GM12878 (cell line): ENCODE measurements around the gene EEF1AKMT3. TPM values are rescaled to one million over a fixed set of nuclear protein-coding genes. Genes with fewer than 3 reads are reported as not detected.

ENCODE experiments used
- ATAC-seq: fragments of 200-7000 bp; cut with Tn5 transposase; 3 replicates; pipeline ENCODE4 v1.9.1; 2020; ENCODE audit warnings: mild to moderate bottlenecking, moderate library complexity
- BruUV-seq: library from RNA; stranded (reverse); fragments of 400-500 nt; replicated peaks from 2 replicates; lab custom pipeline; 2021; lab: Mats Ljungman, UMichigan
- CTCF ChIA-PET: fragments of 300-600 bp; sonication (Branson Sonifier 250); formaldehyde crosslinking; extraction: SDS; loops from one replicate; lab custom pipeline; 2021; ENCODE audit warnings: inconsistent platforms; lab: Yijun Ruan, JAX
- POLR2A ChIA-PET: fragments of 350-600 bp; formaldehyde crosslinking; extraction: SDS; loops from one replicate; lab custom pipeline; 2021; ENCODE audit warnings: inconsistent platforms; lab: Charles Lee
- RAD21 ChIA-PET: fragments of 300-600 bp; sonication (Branson Sonifier 250); formaldehyde crosslinking; loops from one replicate; lab custom pipeline; 2023; ENCODE audit warnings: antibody characterized with exemption; ENCODE audit not compliant: unreplicated experiment; lab: Charles Lee
- SMC1A ChIA-PET: fragments of 300-600 bp; sonication (Branson Sonifier 250); formaldehyde crosslinking; loops from one replicate; lab custom pipeline; 2023; ENCODE audit not compliant: unreplicated experiment, uncharacterized antibody; lab: Charles Lee
- DNase-seq: peaks from one replicate; pipeline ENCODE4 v3.0.0-alpha.2; 2011; ENCODE audit warnings: low read depth, low spot score
- FAIRE-seq: peaks from 3 replicates; lab custom pipeline; 2011; peaks lifted over from hg19 to GRCh38; lab: Jason Lieb, UNC
- H2AFZ ChIP-seq: 2 replicates; pipeline ENCODE4 v1.6.0; 2011; ENCODE audit warnings: low read depth, low read length, control low read depth; ENCODE audit not compliant: control insufficient read depth
- H3K27ac ChIP-seq: 2 replicates; pipeline ENCODE4 v1.5.1; 2011; ENCODE audit warnings: control low read depth; ENCODE audit not compliant: control insufficient read depth, insufficient read depth
- H3K27me3 ChIP-seq, 2 experiments: replicated peaks in 1 of 2; 2 replicates each; pipeline versions ENCODE4 v1.6.0 to v1.6.1; 2011; ENCODE audit warnings: low read length in 1 of 2; ENCODE audit not compliant: control insufficient read depth in 2 of 2, insufficient read depth in 2 of 2
- H3K36me3 ChIP-seq, 2 experiments: 2 replicates each; pipeline ENCODE4 v1.5.1; 2011; ENCODE audit warnings: low read length in 1 of 2; ENCODE audit not compliant: control insufficient read depth in 2 of 2, insufficient read depth in 2 of 2
- H3K4me1 ChIP-seq: 2 replicates; pipeline ENCODE4 v1.6.1; 2011; ENCODE audit warnings: mild to moderate bottlenecking, low read length, moderate library complexity, mixed read lengths; ENCODE audit not compliant: control insufficient read depth, insufficient read depth
- H3K4me2 ChIP-seq: 2 replicates; pipeline ENCODE4 v1.6.0; 2011; ENCODE audit warnings: control low read depth; ENCODE audit not compliant: control insufficient read depth, insufficient read depth
- H3K4me3 ChIP-seq: fragments of 200-600 bp; sonication (generic); 2 replicates; pipeline ENCODE4 v1.5.1; 2016
- H3K79me2 ChIP-seq: 2 replicates; pipeline ENCODE4 v1.6.0; 2011; ENCODE audit warnings: low read length; ENCODE audit not compliant: control insufficient read depth, insufficient read depth
- H3K9ac ChIP-seq: 2 replicates; pipeline ENCODE4 v1.8.0; 2011; ENCODE audit warnings: low read length, control low read depth, mixed read lengths; ENCODE audit not compliant: control insufficient read depth, insufficient read depth
- H3K9me3 ChIP-seq: replicated peaks from 3 replicates; pipeline ENCODE4 v1.5.1; 2011; ENCODE audit warnings: mild to moderate bottlenecking, low read length; ENCODE audit not compliant: control insufficient read depth, insufficient read depth
- H4K20me1 ChIP-seq: 2 replicates; pipeline ENCODE4 v1.6.0; 2011; ENCODE audit not compliant: control insufficient read depth, insufficient read depth
- BACH1 ChIP-seq: fragments of 450-650 bp; IDR thresholded peaks from 2 replicates; pipeline ENCODE4 v1.6.1; 2017; ENCODE audit warnings: mild to moderate bottlenecking, borderline replicate concordance
- EP300 ChIP-seq, 2 experiments: fragments of 150-350 bp in 1 of 2; IDR thresholded peaks; 2 replicates each; pipeline ENCODE4 v1.6.1; 2011 to 2012; ENCODE audit warnings: low read depth in 2 of 2, low read length in 2 of 2, borderline replicate concordance in 1 of 2, improper control_type of control experiment in 1 of 2, inconsistent platforms in 1 of 2; ENCODE audit not compliant: control insufficient read depth in 1 of 2
- ETV6 ChIP-seq, 2 experiments: fragments of 450-650 bp in 1 of 2; IDR thresholded peaks in 1 of 2; conservative IDR thresholded peaks in 1 of 2; 2 replicates each; pipeline ENCODE4 v1.6.1; 2014; ENCODE audit warnings: antibody characterized with exemption in 1 of 2, borderline replicate concordance in 1 of 2, low read depth in 1 of 2, mild to moderate bottlenecking in 1 of 2, moderate library complexity in 1 of 2
- HDAC2 ChIP-seq: fragments of 200-600 bp; sonication (generic); IDR thresholded peaks from 2 replicates; pipeline ENCODE4 v1.6.1; 2017
- NKRF ChIP-seq: fragments of 450-650 bp; conservative IDR thresholded peaks from 2 replicates; pipeline ENCODE4 v1.6.1; 2017; ENCODE audit warnings: mild to moderate bottlenecking, moderate library complexity
- PBX3 ChIP-seq: IDR thresholded peaks from 2 replicates; pipeline ENCODE4 v1.6.1; 2011; ENCODE audit warnings: mild to moderate bottlenecking, low read depth, low read length, moderate library complexity; ENCODE audit not compliant: insufficient replicate concordance
- SIN3A ChIP-seq: IDR thresholded peaks from 2 replicates; pipeline ENCODE4 v1.6.1; 2012; ENCODE audit warnings: low read depth, low read length, improper control_type of control experiment
- SPI1 ChIP-seq: IDR thresholded peaks from 2 replicates; pipeline ENCODE4 v1.6.1; 2011; ENCODE audit warnings: low read depth, mild to moderate bottlenecking, low read length, moderate library complexity, borderline replicate concordance; ENCODE audit not compliant: insufficient read depth
- ZBTB33 ChIP-seq: fragments of 450-650 bp; IDR thresholded peaks from 2 replicates; pipeline ENCODE4 v1.6.1; 2017; ENCODE audit warnings: mild to moderate bottlenecking
- WGBS: methylation state at CpG from one replicate; pipeline ENCODE4 v1.1.6; 2016; ENCODE audit warnings: low lambda C conversion rate; ENCODE audit not compliant: insufficient replicate concordance, insufficient coverage; ENCODE audit errors: missing lambda C conversion rate; 5-methylcytosine and 5-hydroxymethylcytosine counted together
- in situ Hi-C: fragments of 300-500 bp; cut with MboI; formaldehyde crosslinking; loops from 9 replicates; pipeline ENCODE4 v1.14.3; 2018; ENCODE audit warnings: mixed read lengths
- intact Hi-C: fragments of 100-400 bp; cut with micrococcal nuclease; formaldehyde crosslinking; loops from one replicate; pipeline ENCODE4 v1.14.2; 2022; ENCODE audit not compliant: unreplicated experiment
- polyA plus RNA-seq, 11 experiments: library from polyadenylated mRNA; depleted of rRNA in 4 of 11; unstranded in 6 of 11; stranded (reverse) in 5 of 11; fragments of >200 nt; fragmentation: Nextera tagmentation in 4 of 11; fragmentation: Illumina TruSeq in 1 of 11; extraction: Ambion mirVana in 4 of 11; extraction: Trizol in 1 of 11; gene quantifications; 1 replicate in 1 of 11; 2 replicates in 10 of 11; pipeline versions ENCODE4 v1.2.1 to v1.2.3, GENCODE V29; 2011 to 2016; ENCODE audit warnings: inconsistent platforms in 2 of 11, missing spikeins in 2 of 11, low read depth in 1 of 11
- total RNA-seq, 4 experiments: library from RNA; depleted of rRNA in 3 of 4; stranded (reverse); fragments of >200 nt in 3 of 4; fragmentation: Illumina TruSeq in 1 of 4; extraction: Trizol in 1 of 4; gene quantifications; 2 replicates each; pipeline versions ENCODE4 v1.2.1 to v1.2.3, GENCODE V29; 2013 to 2021

EEF1AKMT3 gene
- total and polyA plus RNA-seq, 10 of the 15 experiments (the other 5 are each of a cell fraction or from before 2014, with no cell fraction given), result 1.2 to 8.2 (median 3.5) TPM

GRCh38 chr12:57724936-57725740 is 47.3 kb upstream of the EEF1AKMT3 start:
- intact Hi-C loops, result no loop called here
- ChIA-PET RAD21 (no interaction called here), CTCF (interaction anchor here (0.6 to 1.6 kb wide), 2 partner anchors 17 to 159 kb away, joined by 3 to 5 read pairs; no protein-coding TSS in a partner anchor), SMC1A (no interaction called here), POLR2A (no interaction called here)
- no peak overlapping the region for H3K27ac ChIP-seq
- no peaks in the 10 kb centered on the region for H3K4me1 ChIP-seq
- in situ Hi-C loops, result no loop called here
- BruUV-seq, result no TSS peak
- H3K9ac ChIP-seq, result no peak overlapping the region
- H3K4me3 ChIP-seq, result no peak overlapping the region
- H3K79me2 ChIP-seq, result no peaks in the 10 kb centered on the region
- H3K9me3 ChIP-seq, result no peaks in the 10 kb centered on the region
- FAIRE-seq (no peak), DNase-seq (no peak), ATAC-seq (peak; percentile 33)
- H4K20me1 ChIP-seq, result no peaks in the 10 kb centered on the region
- H2AFZ ChIP-seq, result no peak overlapping the region
- 74% methylated on average over 11 of the region's 11 CpGs for WGBS
- H3K36me3 ChIP-seq, result peaks cover 5 to 8% of the 10 kb centered on the region in 2 experiments; a peak in 3 of 4 replicates
- TF ChIP-seq SPI1, result peak; percentile 53; the same call in 1 of the 2 replicates
- TF ChIP-seq ETV6 (conservative IDR thresholded peaks at IDR 0.05 in 1 of 2, IDR thresholded peaks at IDR 0.05 in 1 of 2; ENCODE audit: borderline replicate concordance in 1 of 2, low read depth in 1 of 2), result no peak
- no peak overlapping the region for H3K4me2 ChIP-seq
- no peaks in the 10 kb centered on the region for H3K27me3 ChIP-seq

- no TSS peak for BruUV-seq
- Histone ChIP-seq H3K4me1 (no peaks in the 10 kb centered on the region), H3K36me3 (peaks cover 9 to 10% of the 10 kb centered on the region in 2 experiments; a peak in 3 of 4 replicates), H3K27ac (no peak overlapping the region), H2AFZ (no peak overlapping the region), H3K4me2 (no peak overlapping the region), H3K9me3 (no peaks in the 10 kb centered on the region), H3K9ac (no peak overlapping the region), H3K4me3 (no peak overlapping the region), H4K20me1 (no peaks in the 10 kb centered on the region), H3K79me2 (no peaks in the 10 kb centered on the region), H3K27me3 (no peaks in the 10 kb centered on the region)
- no peak for FAIRE-seq
- no peak for ATAC-seq
- 91% methylated on average over 10 of the region's 10 CpGs for WGBS
- intact Hi-C loops (no loop called here), in situ Hi-C loops (no loop called here)
- TF ChIP-seq ZBTB33 (no peak), PBX3 (no peak), NKRF (no peak), EP300 (IDR thresholded peaks at IDR 0.05; ENCODE audit: borderline replicate concordance in 1 of 2, control insufficient read depth in 1 of 2, low read depth in 2 of 2, low read length in 2 of 2) (no peak), SIN3A (no peak), HDAC2 (no peak), BACH1 (no peak)
- CTCF ChIA-PET, result interaction anchor here (1.6 kb wide), 1 partner anchor 17 kb away, joined by 5 read pairs; no protein-coding TSS in a partner anchor
- POLR2A ChIA-PET, result no interaction called here
- RAD21 ChIA-PET, result no interaction called here
- no peak for DNase-seq
- SMC1A ChIA-PET, result no interaction called here
These were observed 46.6 kb upstream of the EEF1AKMT3 start for GRCh38 chr12:57725851-57726150.
